ENCODE data around the gene CLDN8. TPM values are rescaled to one million over a fixed set of nuclear protein-coding genes. Genes with fewer than 3 reads are reported as not detected.

The CLDN8 gene
- total RNA-seq (not detected), polyA plus RNA-seq (under 1 TPM in 1 of 2 donors, not detected in 1; 0.23 TPM)
- long read RNA-seq, donor 1, result 0 reads
- long read RNA-seq, donor 2, result 0 reads

- DNase-seq (no peak), ATAC-seq (ENCODE audit: low FRiP score) (no peak)
- H3K9me3 ChIP-seq (ENCODE audit: control insufficient read depth, low read length), result no peaks in the 10 kb centered on the region
- intact Hi-C loops (cut with DNase I), result no loop called here
- WGBS, 2 donors, result 81 to 82% methylated on average over 5 of the region's 5 CpGs
- no peaks in the 10 kb centered on the region for H3K36me3 ChIP-seq (ENCODE audit: control insufficient read depth in 1 of 2, insufficient read depth in 2 of 2, low read length in 1 of 2)
- H3K4me1 ChIP-seq (ENCODE audit: control insufficient read depth in 1 of 2, insufficient read depth in 2 of 2, low read length in 2 of 2), result no peaks in the 10 kb centered on the region
- H3K4me3 ChIP-seq (ENCODE audit: low read length in 2 of 2), result no peak within 1 kb of the TSS
- H3K27me3 ChIP-seq (ENCODE audit: control insufficient read depth in 1 of 2, insufficient read depth in 2 of 2, low read length in 1 of 2), result no peaks in the 10 kb centered on the region
- H3K27ac ChIP-seq (ENCODE audit: low read depth in 1 of 2, low read length in 2 of 2), result no peak within 1 kb of the TSS
Observed at GRCh38 chr21:30216041-30216723, at the start of gene CLDN8. CLDN8 (minus strand) TSS chr21:30216097; CDS start chr21:30215925, 172 bp downstream.

DNA sequence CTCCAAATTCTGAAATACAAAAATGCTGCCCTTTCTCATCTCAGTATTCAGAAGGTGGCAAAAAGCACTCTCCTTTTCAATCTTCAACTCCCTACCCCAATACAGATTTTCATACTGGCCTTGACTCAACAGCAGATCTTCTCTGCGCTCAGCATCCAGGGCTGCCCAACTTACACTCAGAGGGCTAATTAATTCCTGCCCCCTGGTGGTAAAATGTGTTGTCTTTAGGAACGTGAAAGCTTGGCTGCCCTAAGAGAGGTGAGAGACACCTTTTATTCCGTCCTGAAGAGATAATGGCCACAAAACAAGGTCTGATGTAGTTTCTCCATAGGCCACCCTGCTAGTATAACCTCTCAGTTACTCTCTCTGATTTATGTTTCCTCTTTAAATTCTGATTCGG is 41.9 kb upstream of the CLDN8 start:
- H3K4me1 ChIP-seq (ENCODE audit: control insufficient read depth in 1 of 2, insufficient read depth in 2 of 2, low read length in 2 of 2), result no peaks in the 10 kb centered on the region
- intact Hi-C loops (cut with DNase I), result no loop called here
- no peak for ATAC-seq (ENCODE audit: low FRiP score)

GRCh38 chr21:30256100-30256499 is 40.2 kb upstream of the CLDN8 start:
- ATAC-seq (ENCODE audit: low FRiP score) (no peak), DNase-seq (no peak)
- H3K4me1 ChIP-seq (ENCODE audit: control insufficient read depth in 1 of 2, insufficient read depth in 2 of 2, low read length in 2 of 2), result no peaks in the 10 kb centered on the region
- WGBS, 2 donors, result 85 to 89% methylated on average over 4 of the region's 4 CpGs
- H3K36me3 ChIP-seq (ENCODE audit: control insufficient read depth in 1 of 2, insufficient read depth in 2 of 2, low read length in 1 of 2), result no peaks in the 10 kb centered on the region
- H3K9me3 ChIP-seq (ENCODE audit: control insufficient read depth, low read length), result no peaks in the 10 kb centered on the region
- H3K27me3 ChIP-seq (ENCODE audit: control insufficient read depth in 1 of 2, insufficient read depth in 2 of 2, low read length in 1 of 2), result no peaks in the 10 kb centered on the region
- H3K4me3 ChIP-seq (ENCODE audit: low read length in 2 of 2), result no peak overlapping the region
- no peak overlapping the region for H3K27ac ChIP-seq (ENCODE audit: low read depth in 1 of 2, low read length in 2 of 2)
- intact Hi-C loops (cut with DNase I), result no loop called here

More for the DNA sequence above, 41.9 kb upstream of the CLDN8 start:
- DNase-seq, result no peak
- Histone ChIP-seq H3K27me3 (ENCODE audit: control insufficient read depth in 1 of 2, insufficient read depth in 2 of 2, low read length in 1 of 2) (no peaks in the 10 kb centered on the region), H3K9me3 (ENCODE audit: control insufficient read depth, low read length) (no peaks in the 10 kb centered on the region), H3K36me3 (ENCODE audit: control insufficient read depth in 1 of 2, insufficient read depth in 2 of 2, low read length in 1 of 2) (no peaks in the 10 kb centered on the region), H3K27ac (ENCODE audit: low read depth in 1 of 2, low read length in 2 of 2) (no peak overlapping the region), H3K4me3 (ENCODE audit: low read length in 2 of 2) (no peak overlapping the region)
- WGBS, 2 donors, result 77 to 80% methylated on average over 4 of the region's 4 CpGs

- Histone ChIP-seq H3K4me3 (ENCODE audit: low read length in 2 of 2) (no peak overlapping the region), H3K27me3 (ENCODE audit: control insufficient read depth in 1 of 2, insufficient read depth in 2 of 2, low read length in 1 of 2) (no peaks in the 10 kb centered on the region), H3K27ac (ENCODE audit: low read depth in 1 of 2, low read length in 2 of 2) (no peak overlapping the region), H3K9me3 (ENCODE audit: control insufficient read depth, low read length) (no peaks in the 10 kb centered on the region), H3K36me3 (ENCODE audit: control insufficient read depth in 1 of 2, insufficient read depth in 2 of 2, low read length in 1 of 2) (no peaks in the 10 kb centered on the region), H3K4me1 (ENCODE audit: control insufficient read depth in 1 of 2, insufficient read depth in 2 of 2, low read length in 2 of 2) (no peaks in the 10 kb centered on the region)
- intact Hi-C loops (cut with DNase I), result no loop called here
- 54 to 90% methylated on average over 1 of the region's 1 CpG for WGBS, 2 donors
- DNase-seq (no peak), ATAC-seq (ENCODE audit: low FRiP score) (no peak)
Observed at GRCh38 chr21:30255679-30256078, 39.8 kb upstream of the CLDN8 start.

DNA sequence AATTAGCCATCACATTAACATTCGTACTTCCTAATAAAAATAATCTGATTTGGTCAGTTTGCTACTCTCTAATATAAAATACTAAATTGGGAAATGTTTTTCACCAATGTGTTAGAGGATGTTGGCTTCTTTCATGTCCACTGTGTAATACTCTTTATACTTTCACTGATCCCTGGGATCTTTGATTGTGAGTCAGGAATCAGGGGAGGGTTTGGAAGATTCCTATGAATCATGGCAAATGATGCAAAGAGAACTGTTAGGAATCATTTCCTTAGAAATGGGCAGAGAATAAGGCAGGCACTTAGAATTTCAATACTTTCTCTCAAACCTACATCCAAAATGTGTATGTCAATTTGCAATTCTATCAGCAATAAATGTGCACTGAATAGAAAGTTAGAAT is 35.9 kb upstream of the CLDN8 start:
- intact Hi-C loops (cut with DNase I), result no loop called here
- 83 to 89% methylated on average over 1 of the region's 1 CpG for WGBS, 2 donors
- Histone ChIP-seq H3K4me1 (ENCODE audit: control insufficient read depth in 1 of 2, insufficient read depth in 2 of 2, low read length in 2 of 2) (no peaks in the 10 kb centered on the region), H3K9me3 (ENCODE audit: control insufficient read depth, low read length) (no peaks in the 10 kb centered on the region), H3K27ac (ENCODE audit: low read depth in 1 of 2, low read length in 2 of 2) (no peak overlapping the region), H3K36me3 (ENCODE audit: control insufficient read depth in 1 of 2, insufficient read depth in 2 of 2, low read length in 1 of 2) (no peaks in the 10 kb centered on the region), H3K27me3 (ENCODE audit: control insufficient read depth in 1 of 2, insufficient read depth in 2 of 2, low read length in 1 of 2) (no peaks in the 10 kb centered on the region), H3K4me3 (ENCODE audit: low read length in 2 of 2) (no peak overlapping the region)
- DNase-seq, result no peak
- no peak for ATAC-seq (ENCODE audit: low FRiP score)

GRCh38 chr21:30249936-30250335 is 34.0 kb upstream of the CLDN8 start:
- no peaks in the 10 kb centered on the region for H3K9me3 ChIP-seq (ENCODE audit: control insufficient read depth, low read length)
- no peaks in the 10 kb centered on the region for H3K4me1 ChIP-seq (ENCODE audit: control insufficient read depth in 1 of 2, insufficient read depth in 2 of 2, low read length in 2 of 2)
- ATAC-seq (ENCODE audit: low FRiP score) (no peak), DNase-seq (no peak)
- 68 to 69% methylated on average over 3 of the region's 3 CpGs for WGBS, 2 donors
- intact Hi-C loops (cut with DNase I), result no loop called here
- no peaks in the 10 kb centered on the region for H3K36me3 ChIP-seq (ENCODE audit: control insufficient read depth in 1 of 2, insufficient read depth in 2 of 2, low read length in 1 of 2)
- no peak overlapping the region for H3K4me3 ChIP-seq (ENCODE audit: low read length in 2 of 2)
- no peak overlapping the region for H3K27ac ChIP-seq (ENCODE audit: low read depth in 1 of 2, low read length in 2 of 2)
- no peaks in the 10 kb centered on the region for H3K27me3 ChIP-seq (ENCODE audit: control insufficient read depth in 1 of 2, insufficient read depth in 2 of 2, low read length in 1 of 2)

DNA sequence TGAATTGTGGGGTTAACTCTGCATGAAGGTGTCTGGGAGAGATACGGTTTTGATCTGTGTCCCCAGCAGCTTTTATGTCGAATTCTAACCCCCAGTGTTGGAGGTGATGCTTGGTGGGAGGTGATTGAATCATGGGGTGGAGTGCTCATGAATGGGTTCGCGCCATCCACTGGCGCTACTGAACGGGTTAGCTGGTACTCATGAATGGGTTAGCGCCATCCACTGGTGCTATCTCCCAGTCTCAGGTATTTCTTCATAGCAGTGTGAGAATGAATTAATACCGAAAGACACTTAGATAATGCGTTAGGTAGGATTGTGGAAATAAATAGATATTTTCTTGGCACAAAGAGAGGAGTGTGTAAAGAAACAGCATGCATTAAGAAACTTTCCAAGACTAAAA is 32.9 kb upstream of the CLDN8 start:
- no peak for DNase-seq
- Histone ChIP-seq H3K36me3 (ENCODE audit: control insufficient read depth in 1 of 2, insufficient read depth in 2 of 2, low read length in 1 of 2) (no peaks in the 10 kb centered on the region), H3K4me3 (ENCODE audit: low read length in 2 of 2) (no peak overlapping the region), H3K27me3 (ENCODE audit: control insufficient read depth in 1 of 2, insufficient read depth in 2 of 2, low read length in 1 of 2) (no peaks in the 10 kb centered on the region), H3K4me1 (ENCODE audit: control insufficient read depth in 1 of 2, insufficient read depth in 2 of 2, low read length in 2 of 2) (no peaks in the 10 kb centered on the region), H3K27ac (ENCODE audit: low read depth in 1 of 2, low read length in 2 of 2) (no peak overlapping the region), H3K9me3 (ENCODE audit: control insufficient read depth, low read length) (no peaks in the 10 kb centered on the region)
- WGBS, 2 donors, result 82 to 86% methylated on average over 9 of the region's 9 CpGs
- intact Hi-C loops (cut with DNase I), result no loop called here
- no peak for ATAC-seq (ENCODE audit: low FRiP score)

DNA sequence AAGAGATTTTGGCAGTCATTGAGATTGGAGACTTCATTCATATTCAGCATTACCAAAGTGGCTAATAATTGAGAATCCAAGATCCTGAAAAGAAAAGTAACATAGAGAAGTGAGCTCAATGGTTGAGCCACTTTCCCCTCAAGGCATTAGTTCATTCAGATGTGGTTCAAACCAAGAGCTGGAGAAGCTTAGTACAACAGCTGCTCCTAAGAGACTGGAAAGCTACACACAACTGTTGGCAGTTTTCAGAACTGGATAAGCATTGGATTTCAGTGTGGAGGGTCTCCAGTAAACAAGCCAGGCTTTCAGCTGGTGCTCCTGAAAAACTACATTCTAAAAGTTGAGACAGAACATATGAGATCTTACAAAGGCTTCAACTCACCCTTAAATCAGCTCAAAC is 29.2 kb upstream of the CLDN8 start:
- H3K27me3 ChIP-seq (ENCODE audit: control insufficient read depth in 1 of 2, insufficient read depth in 2 of 2, low read length in 1 of 2), result no peaks in the 10 kb centered on the region
- no peak for DNase-seq
- H3K27ac ChIP-seq (ENCODE audit: low read depth in 1 of 2, low read length in 2 of 2), result no peak overlapping the region
- H3K9me3 ChIP-seq (ENCODE audit: control insufficient read depth, low read length), result no peaks in the 10 kb centered on the region
- H3K4me3 ChIP-seq (ENCODE audit: low read length in 2 of 2), result no peak overlapping the region
- no peaks in the 10 kb centered on the region for H3K36me3 ChIP-seq (ENCODE audit: control insufficient read depth in 1 of 2, insufficient read depth in 2 of 2, low read length in 1 of 2)
- no peak for ATAC-seq (ENCODE audit: low FRiP score)
- intact Hi-C loops (cut with DNase I), result no loop called here
- no peaks in the 10 kb centered on the region for H3K4me1 ChIP-seq (ENCODE audit: control insufficient read depth in 1 of 2, insufficient read depth in 2 of 2, low read length in 2 of 2)

DNA sequence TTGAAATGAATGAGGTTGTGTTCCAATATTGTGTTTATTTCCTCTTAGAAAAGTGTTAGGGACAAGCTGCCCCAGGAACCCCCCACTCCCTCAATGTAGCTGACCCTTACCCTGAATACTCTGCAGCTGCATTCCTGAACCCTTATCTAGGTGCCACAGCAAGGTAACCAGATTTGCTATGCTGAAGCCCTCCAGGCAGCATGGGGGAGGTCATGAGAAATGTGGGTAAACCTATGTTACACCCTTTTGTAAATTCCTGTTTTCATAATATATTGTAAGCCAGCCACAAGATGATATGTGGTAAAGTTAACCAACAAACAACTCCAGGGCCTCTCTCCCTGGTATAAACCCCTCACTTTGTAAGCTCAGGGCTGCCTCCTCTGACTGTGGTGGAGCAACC is 27.8 kb upstream of the CLDN8 start:
- no peak overlapping the region for H3K27ac ChIP-seq (ENCODE audit: low read depth in 1 of 2, low read length in 2 of 2)
- H3K4me1 ChIP-seq (ENCODE audit: control insufficient read depth in 1 of 2, insufficient read depth in 2 of 2, low read length in 2 of 2), result no peaks in the 10 kb centered on the region
- H3K9me3 ChIP-seq (ENCODE audit: control insufficient read depth, low read length), result no peaks in the 10 kb centered on the region
- no peaks in the 10 kb centered on the region for H3K36me3 ChIP-seq (ENCODE audit: control insufficient read depth in 1 of 2, insufficient read depth in 2 of 2, low read length in 1 of 2)
- no peaks in the 10 kb centered on the region for H3K27me3 ChIP-seq (ENCODE audit: control insufficient read depth in 1 of 2, insufficient read depth in 2 of 2, low read length in 1 of 2)
- no peak overlapping the region for H3K4me3 ChIP-seq (ENCODE audit: low read length in 2 of 2)
- intact Hi-C loops (cut with DNase I), result no loop called here
- DNase-seq (no peak), ATAC-seq (ENCODE audit: low FRiP score) (no peak)

Measured in aorta (tissue), 5 donors.